ENCODE data around the gene NQO2.
A peak's percentile ranks its signal among the peaks of the same experiment; 100 is the strongest.

The NQO2 gene, protein sequence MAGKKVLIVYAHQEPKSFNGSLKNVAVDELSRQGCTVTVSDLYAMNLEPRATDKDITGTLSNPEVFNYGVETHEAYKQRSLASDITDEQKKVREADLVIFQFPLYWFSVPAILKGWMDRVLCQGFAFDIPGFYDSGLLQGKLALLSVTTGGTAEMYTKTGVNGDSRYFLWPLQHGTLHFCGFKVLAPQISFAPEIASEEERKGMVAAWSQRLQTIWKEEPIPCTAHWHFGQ

DNA sequence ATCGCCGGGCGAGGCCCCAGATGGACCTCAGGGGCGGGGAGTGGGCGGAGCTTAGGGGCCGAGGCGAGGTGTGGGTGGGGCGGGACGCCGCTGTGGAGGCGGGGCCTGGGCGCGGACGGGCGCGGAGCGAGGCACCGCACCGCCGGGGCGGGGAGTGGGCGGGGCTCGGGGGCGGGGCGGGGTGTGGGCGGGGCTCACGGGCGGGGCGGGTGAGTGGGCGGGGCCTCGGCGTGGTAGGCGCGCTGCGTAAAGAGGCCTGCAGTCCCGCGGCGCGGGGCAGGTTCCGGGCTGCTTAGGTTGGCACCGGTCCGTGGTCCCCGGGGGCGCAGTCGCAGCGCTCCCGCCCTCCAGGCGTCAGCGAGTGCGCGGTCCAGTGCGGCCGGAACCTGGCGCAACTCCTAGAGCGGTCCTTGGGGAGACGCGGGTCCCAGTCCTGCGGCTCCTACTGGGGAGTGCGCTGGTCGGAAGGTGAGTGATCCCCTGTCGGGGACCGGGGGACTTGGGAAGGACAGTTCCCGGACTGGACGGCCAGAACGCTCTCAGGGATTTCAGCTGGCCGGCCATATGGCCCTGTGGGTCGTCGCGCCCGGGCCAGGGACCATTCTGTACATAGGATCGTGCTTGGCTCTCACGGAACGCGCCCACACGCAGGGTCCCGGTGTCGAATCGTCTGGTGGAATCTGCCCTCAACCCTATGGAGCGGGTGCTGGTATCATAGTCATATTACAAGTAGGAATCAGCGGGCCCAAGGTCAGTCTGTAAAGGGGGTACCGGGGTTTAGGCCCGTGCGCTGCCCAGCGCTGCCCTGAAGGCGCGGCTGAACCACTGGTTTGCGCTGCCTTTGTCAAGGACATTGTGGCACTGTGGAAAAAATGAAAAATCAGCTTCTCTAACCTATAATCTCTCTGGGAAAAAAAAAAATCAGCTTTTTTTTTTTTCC, at the start of gene NQO2:
Gene NQO2 (plus strand): TSS at position 277 of the 940 bp plus-strand sequence. CDS start 6,659 bp downstream, outside the sequence.
- Histone ChIP-seq H3K4me1 (ENCODE audit: control insufficient read depth, insufficient read depth, low read length) (peaks cover 4% of the 10 kb centered on the region), H3K4me3 (ENCODE audit: low read depth, low read length) (peak within 1 kb of the TSS; percentile 93), H3K27me3 (ENCODE audit: control insufficient read depth, insufficient read depth, low read length) (no peaks in the 10 kb centered on the region), H3K36me3 (ENCODE audit: control insufficient read depth, insufficient read depth, low read length) (peaks cover 7% of the 10 kb centered on the region), H3K9ac (ENCODE audit: low read depth, low read length) (peak within 1 kb of the TSS; percentile 83), H3K9me3 (ENCODE audit: control insufficient read depth, insufficient read depth, low read length) (no peaks in the 10 kb centered on the region)

DNA sequence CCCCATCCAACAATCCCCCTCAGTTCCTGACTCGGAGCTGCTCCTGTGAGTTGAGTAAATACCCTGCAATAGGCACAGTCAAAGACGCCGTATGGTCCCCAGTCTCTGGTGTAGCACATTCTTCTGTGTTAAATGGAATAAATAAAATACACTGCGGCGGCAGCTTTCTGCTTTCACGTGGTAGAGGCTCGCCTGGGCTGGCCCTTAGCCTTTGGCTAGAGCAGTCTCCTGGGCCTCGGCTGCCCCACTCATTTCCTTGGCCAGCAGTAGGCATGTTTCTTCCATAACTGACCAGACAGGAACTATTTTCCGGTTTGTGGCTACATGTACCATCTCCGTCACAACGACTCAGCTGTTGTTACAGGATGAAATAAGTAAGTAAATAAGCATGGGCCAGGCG, 49.0 kb upstream of the NQO2 start:
- H3K4me1 ChIP-seq (ENCODE audit: control insufficient read depth, insufficient read depth, low read length), result peaks cover 4% of the 10 kb centered on the region
- H3K36me3 ChIP-seq (ENCODE audit: control insufficient read depth, insufficient read depth, low read length), result peaks cover 7% of the 10 kb centered on the region

DNA sequence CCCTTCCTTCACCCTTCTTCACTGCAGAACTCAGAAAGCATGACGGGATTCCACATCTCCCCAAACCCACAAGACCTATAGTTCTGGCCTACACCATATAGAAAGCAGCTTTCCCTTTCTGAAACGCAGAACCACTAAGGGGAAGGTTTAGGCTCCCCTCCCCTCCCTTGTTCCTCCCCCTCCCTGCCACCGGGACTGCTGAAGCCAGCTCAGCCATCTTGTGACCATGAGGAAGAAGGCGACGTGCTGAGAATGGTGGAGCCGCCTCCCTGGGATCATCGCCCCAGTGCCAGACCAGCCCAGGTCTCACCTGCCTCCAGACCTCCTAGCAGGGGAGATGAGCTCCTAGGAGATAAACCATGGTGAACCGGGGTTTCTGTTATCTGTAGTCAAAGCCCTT, 48.0 kb upstream of the NQO2 start:
- peaks cover 7% of the 10 kb centered on the region for H3K36me3 ChIP-seq (ENCODE audit: control insufficient read depth, insufficient read depth, low read length)
- H3K27me3 ChIP-seq (ENCODE audit: control insufficient read depth, insufficient read depth, low read length), result no peaks in the 10 kb centered on the region
- no peak overlapping the region for H3K9ac ChIP-seq (ENCODE audit: low read depth, low read length)
- no peak overlapping the region for H3K4me3 ChIP-seq (ENCODE audit: low read depth, low read length)
- H3K9me3 ChIP-seq (ENCODE audit: control insufficient read depth, insufficient read depth, low read length), result no peaks in the 10 kb centered on the region
- H3K4me1 ChIP-seq (ENCODE audit: control insufficient read depth, insufficient read depth, low read length), result peaks cover 4% of the 10 kb centered on the region

More for the DNA sequence above, 49.0 kb upstream of the NQO2 start:
- H3K4me3 ChIP-seq (ENCODE audit: low read depth, low read length), result no peak overlapping the region
- no peak overlapping the region for H3K9ac ChIP-seq (ENCODE audit: low read depth, low read length)
- H3K9me3 ChIP-seq (ENCODE audit: control insufficient read depth, insufficient read depth, low read length), result no peaks in the 10 kb centered on the region
- no peaks in the 10 kb centered on the region for H3K27me3 ChIP-seq (ENCODE audit: control insufficient read depth, insufficient read depth, low read length)

DNA sequence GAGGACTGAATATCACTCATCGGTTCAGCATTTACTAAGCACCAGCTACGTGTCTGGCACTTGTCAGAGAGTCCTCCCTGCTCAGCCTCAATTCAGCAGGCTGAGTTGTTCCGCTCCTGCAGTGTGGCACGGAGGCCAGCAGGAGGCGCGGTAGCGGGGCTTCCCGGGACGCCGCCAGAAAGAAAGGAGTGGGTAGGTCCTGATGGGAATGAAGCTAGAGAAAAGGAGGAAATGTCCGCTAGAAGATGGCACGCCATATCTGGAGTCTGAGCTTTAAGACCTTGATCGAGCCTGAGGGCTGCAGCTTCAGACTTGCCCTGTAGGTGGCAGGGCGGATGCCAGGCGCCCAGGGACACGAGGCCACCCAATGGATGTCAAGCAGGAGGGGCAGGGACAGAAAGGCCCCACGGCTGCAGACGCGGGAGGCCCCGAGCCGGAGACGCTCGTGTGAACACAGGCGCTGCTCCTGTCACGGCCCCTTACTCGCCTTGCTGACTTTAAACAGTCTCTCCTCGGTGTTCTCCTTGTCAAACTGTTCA, 47.1 kb upstream of the NQO2 start:
- Histone ChIP-seq H3K27me3 (ENCODE audit: control insufficient read depth, insufficient read depth, low read length) (no peaks in the 10 kb centered on the region), H3K9ac (ENCODE audit: low read depth, low read length) (no peak overlapping the region), H3K4me3 (ENCODE audit: low read depth, low read length) (peak overlapping the region; percentile 26), H3K4me1 (ENCODE audit: control insufficient read depth, insufficient read depth, low read length) (peaks cover 4% of the 10 kb centered on the region), H3K36me3 (ENCODE audit: control insufficient read depth, insufficient read depth, low read length) (peaks cover 7% of the 10 kb centered on the region), H3K9me3 (ENCODE audit: control insufficient read depth, insufficient read depth, low read length) (no peaks in the 10 kb centered on the region)

DNA sequence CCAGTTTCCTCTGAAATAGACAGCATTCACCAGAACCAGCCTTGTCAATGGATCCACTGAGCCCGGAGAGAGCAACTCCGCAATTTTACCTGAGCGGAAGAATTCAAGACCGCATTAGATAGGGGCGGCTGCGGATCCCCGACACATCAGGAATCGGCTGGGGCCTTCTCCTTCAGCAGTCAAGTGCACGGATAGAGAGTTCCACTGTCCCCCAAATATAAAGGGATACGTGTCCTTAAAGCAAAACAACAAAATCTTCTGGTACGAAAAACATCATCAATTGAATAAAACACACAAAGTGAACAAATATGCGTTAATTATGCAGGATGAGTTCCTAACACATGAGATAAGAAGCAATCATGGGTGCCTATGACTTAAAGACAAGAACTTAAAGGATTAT, 46.6 kb upstream of the NQO2 start:
- Histone ChIP-seq H3K9me3 (ENCODE audit: control insufficient read depth, insufficient read depth, low read length) (no peaks in the 10 kb centered on the region), H3K27me3 (ENCODE audit: control insufficient read depth, insufficient read depth, low read length) (no peaks in the 10 kb centered on the region), H3K36me3 (ENCODE audit: control insufficient read depth, insufficient read depth, low read length) (peaks cover 2% of the 10 kb centered on the region), H3K9ac (ENCODE audit: low read depth, low read length) (no peak overlapping the region), H3K4me3 (ENCODE audit: low read depth, low read length) (peak overlapping the region; percentile 26), H3K4me1 (ENCODE audit: control insufficient read depth, insufficient read depth, low read length) (peaks cover 4% of the 10 kb centered on the region)

DNA sequence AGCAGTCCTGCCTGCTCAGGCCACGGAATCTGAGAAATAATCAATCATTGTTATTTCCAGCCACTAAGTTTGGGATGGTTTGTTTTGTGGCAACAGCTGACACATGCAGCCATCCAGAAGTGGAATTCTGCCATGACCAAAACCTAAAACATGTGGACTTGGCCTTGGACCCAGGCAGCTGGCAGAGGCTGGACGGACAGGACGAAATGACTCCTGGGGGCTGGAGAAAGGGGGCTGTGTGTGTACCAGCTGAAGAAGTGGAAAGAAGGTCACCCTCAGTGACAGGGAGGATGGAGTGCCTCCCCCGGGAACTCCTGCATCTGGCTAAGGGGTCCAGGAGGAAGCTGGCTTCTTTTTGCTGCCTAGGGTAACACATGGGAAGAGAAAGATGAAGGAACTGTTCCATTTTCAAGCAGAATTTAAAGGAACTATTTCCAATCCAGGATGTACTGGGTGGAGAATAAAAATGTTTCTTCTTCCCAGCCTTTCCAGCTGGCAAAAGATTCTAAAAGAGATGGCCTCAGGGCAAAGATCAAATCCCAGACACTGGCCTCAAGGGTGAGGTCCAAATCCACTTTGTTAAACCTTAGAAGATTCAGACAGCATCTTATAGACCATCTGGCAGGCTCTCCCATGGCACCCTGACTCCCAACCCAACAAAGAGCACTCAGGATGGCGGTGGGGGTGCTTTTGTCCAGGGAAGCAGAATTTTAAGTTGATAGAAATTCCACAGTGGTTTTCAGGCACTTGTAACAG, 42.6 kb upstream of the NQO2 start:
- Histone ChIP-seq H3K27me3 (ENCODE audit: control insufficient read depth, insufficient read depth, low read length) (no peaks in the 10 kb centered on the region), H3K4me1 (ENCODE audit: control insufficient read depth, insufficient read depth, low read length) (peaks cover 16% of the 10 kb centered on the region), H3K36me3 (ENCODE audit: control insufficient read depth, insufficient read depth, low read length) (no peaks in the 10 kb centered on the region), H3K9me3 (ENCODE audit: control insufficient read depth, insufficient read depth, low read length) (no peaks in the 10 kb centered on the region), H3K4me3 (ENCODE audit: low read depth, low read length) (no peak overlapping the region), H3K9ac (ENCODE audit: low read depth, low read length) (no peak overlapping the region)

DNA sequence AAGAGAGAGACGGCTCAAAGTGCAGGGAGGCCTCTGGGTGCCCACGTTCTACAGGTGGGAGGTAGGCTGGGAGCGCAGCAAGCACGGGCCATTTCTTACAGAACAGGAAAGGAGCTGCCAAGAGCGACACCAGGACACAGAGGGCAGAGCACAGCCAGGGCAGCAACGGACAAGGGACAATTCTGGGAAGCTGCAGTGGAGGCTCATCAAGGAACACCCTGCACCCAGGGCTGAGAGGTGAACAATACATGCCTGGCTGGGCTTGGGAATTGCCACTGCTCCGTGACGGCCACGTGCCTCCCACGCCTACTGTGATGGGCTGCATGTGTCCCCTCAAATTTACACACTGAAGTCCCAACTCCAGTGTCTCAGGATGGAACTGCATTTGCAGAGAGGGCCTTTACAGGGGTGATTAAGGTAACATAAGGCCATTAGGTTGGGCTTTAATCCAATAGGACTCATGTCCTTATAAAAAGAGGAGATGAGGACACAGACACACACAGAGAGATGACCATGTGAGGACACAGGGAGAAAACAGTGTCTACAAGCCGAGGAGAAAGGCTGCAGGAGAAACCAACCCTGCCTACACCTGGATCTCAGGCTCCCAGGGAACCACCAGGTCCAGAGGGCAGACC, 41.9 kb upstream of the NQO2 start:
- no peaks in the 10 kb centered on the region for H3K36me3 ChIP-seq (ENCODE audit: control insufficient read depth, insufficient read depth, low read length)
- peaks cover 22% of the 10 kb centered on the region for H3K4me1 ChIP-seq (ENCODE audit: control insufficient read depth, insufficient read depth, low read length)
- H3K9me3 ChIP-seq (ENCODE audit: control insufficient read depth, insufficient read depth, low read length), result no peaks in the 10 kb centered on the region
- H3K27me3 ChIP-seq (ENCODE audit: control insufficient read depth, insufficient read depth, low read length), result no peaks in the 10 kb centered on the region
- H3K4me3 ChIP-seq (ENCODE audit: low read depth, low read length), result no peak overlapping the region
- H3K9ac ChIP-seq (ENCODE audit: low read depth, low read length), result no peak overlapping the region

DNA sequence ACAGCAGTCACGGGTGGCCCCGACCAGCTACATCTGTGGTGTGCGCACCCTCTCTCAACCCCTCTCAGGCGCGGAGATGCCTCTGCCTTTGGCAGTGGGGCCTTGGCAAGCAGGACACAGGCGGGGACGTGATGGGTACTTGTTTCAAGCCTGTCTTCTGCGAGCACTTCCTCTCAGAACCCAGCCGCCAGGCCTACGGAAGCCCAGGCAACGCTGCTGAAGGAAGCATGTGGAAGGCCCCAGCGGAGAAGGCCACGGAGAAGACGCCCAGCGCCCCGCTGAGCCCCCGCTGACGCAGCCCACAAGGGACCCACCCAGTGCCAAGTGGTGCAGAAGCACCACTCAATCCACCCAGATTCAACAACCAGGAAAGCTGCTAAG, 41.4 kb upstream of the NQO2 start:
- H3K9ac ChIP-seq (ENCODE audit: low read depth, low read length), result no peak overlapping the region
- no peaks in the 10 kb centered on the region for H3K36me3 ChIP-seq (ENCODE audit: control insufficient read depth, insufficient read depth, low read length)
- no peaks in the 10 kb centered on the region for H3K27me3 ChIP-seq (ENCODE audit: control insufficient read depth, insufficient read depth, low read length)
- H3K9me3 ChIP-seq (ENCODE audit: control insufficient read depth, insufficient read depth, low read length), result no peaks in the 10 kb centered on the region
- H3K4me3 ChIP-seq (ENCODE audit: low read depth, low read length), result no peak overlapping the region
- peaks cover 19% of the 10 kb centered on the region for H3K4me1 ChIP-seq (ENCODE audit: control insufficient read depth, insufficient read depth, low read length)

DNA sequence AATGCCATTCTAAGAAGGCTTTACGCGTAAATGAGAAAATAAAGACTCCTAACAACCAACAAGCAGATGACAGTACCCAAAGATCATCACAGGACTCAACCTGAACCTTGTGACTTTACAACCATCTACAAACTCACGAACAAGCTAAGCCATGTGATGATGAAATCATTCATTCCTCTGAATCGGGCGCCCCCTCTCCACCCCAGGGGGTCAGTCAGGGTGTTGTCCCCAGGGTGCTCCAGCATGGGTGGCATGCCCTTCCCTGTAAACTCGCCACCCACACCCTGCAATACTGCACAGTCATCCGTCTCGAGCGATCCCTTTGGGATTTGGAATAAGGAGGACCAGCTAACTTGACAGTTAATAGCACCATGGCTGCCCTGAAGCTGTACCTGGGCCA, 40.9 kb upstream of the NQO2 start:
- no peaks in the 10 kb centered on the region for H3K36me3 ChIP-seq (ENCODE audit: control insufficient read depth, insufficient read depth, low read length)
- no peak overlapping the region for H3K9ac ChIP-seq (ENCODE audit: low read depth, low read length)
- H3K27me3 ChIP-seq (ENCODE audit: control insufficient read depth, insufficient read depth, low read length), result no peaks in the 10 kb centered on the region
- no peak overlapping the region for H3K4me3 ChIP-seq (ENCODE audit: low read depth, low read length)
- H3K9me3 ChIP-seq (ENCODE audit: control insufficient read depth, insufficient read depth, low read length), result no peaks in the 10 kb centered on the region
- H3K4me1 ChIP-seq (ENCODE audit: control insufficient read depth, insufficient read depth, low read length), result peaks cover 19% of the 10 kb centered on the region

DNA sequence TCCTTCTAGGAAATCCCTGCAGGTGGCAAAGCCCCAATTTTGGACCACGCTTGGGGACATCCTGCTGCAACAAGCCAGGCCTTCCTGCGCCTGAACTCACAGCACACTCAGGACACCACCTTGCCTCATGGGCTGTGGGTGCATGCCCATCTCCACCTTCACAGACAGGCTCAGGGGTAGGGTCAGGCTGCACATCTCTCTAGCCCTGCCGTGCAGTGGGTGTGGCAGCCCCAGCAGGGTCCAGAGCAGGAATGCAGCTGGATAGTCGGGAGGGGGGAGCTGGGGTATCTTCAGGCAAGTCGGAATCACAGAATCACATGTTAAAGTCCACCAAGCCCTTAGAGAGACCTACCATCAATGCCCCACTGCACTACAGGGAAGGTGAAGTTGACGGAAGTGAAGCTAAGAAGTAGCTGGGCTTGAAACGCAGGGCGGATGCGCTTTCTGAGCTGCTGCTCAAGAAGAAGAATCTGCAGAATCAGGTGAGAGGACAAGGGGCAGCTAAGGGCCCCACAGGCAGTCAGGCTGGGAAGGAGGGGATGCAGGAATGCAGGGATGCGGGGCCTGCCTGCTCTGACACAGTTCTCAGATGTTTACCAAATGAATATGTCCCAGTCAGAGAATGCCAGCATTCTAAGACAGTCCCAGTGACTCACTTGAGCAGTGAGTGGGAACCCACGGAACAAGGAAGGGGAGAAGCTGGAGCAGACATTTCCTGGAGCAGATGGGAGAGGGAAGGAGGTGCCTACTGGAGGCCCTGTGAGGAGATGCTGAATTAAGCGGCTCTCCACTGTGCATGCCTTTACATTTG, 39.6 kb upstream of the NQO2 start:
- no peak overlapping the region for H3K9ac ChIP-seq (ENCODE audit: low read depth, low read length)
- no peaks in the 10 kb centered on the region for H3K27me3 ChIP-seq (ENCODE audit: control insufficient read depth, insufficient read depth, low read length)
- no peak overlapping the region for H3K4me3 ChIP-seq (ENCODE audit: low read depth, low read length)
- H3K36me3 ChIP-seq (ENCODE audit: control insufficient read depth, insufficient read depth, low read length), result no peaks in the 10 kb centered on the region
- H3K4me1 ChIP-seq (ENCODE audit: control insufficient read depth, insufficient read depth, low read length), result peaks cover 19% of the 10 kb centered on the region
- H3K9me3 ChIP-seq (ENCODE audit: control insufficient read depth, insufficient read depth, low read length), result no peaks in the 10 kb centered on the region

Measured in iPS-15b (cell line).